ENCODE measurements around the gene SLC25A17.
"Not testable (repeated sequence)": the region's sequence is repeated elsewhere in the genome, so short reads cannot be mapped to it uniquely, and the experiment has no call there.

SLC25A17 gene

DNA sequence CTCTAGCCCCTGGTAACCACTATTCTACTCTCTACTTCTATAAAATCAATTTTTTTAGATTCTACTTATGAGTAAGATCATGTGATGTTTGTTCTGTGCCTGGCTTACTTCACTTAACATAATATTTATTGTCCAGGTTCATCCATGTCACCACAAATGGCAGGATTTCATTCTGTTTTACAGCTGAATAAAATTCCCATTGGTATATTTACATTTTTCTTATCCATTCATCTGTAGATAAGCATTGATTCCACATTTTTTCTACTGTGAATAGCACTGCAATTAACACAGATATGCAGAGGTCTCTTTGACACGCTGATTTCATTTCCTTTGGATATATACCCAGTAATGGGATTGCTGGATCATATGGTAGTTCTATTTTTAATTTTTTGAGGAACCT is 15.8 kb downstream of the SLC25A17 start:
- no peak for DNase-seq

DNA sequence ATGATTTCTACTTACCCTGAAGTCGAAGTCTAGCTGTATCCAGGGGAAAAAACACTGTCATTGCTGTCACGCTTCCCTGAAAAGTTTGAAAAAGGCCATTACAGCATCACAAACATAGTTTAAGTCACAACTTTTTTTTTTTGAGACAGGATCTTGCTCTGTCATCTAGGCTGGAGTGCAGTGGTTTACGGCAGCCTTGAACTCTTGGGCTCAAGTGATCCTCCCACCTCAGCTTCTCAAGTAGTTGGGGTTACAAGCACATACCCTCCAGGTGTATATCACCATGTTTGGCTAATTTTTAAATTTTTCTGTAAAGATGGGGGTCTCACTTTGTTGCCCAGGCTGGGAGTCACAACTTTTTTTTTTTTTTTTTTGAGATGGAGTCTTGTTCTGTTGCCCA is 20.1 kb downstream of the SLC25A17 start:
- TF ChIP-seq POLR2A (IDR thresholded peaks at IDR 0.05; ENCODE audit: low read length) (no peak), GATA1 (IDR thresholded peaks at IDR 0.05; ENCODE audit: low read depth, low read length) (no peak)
- DNase-seq: no peak

More for the DNA sequence above, 15.8 kb downstream of the SLC25A17 start:
- TF ChIP-seq GATA1 (IDR thresholded peaks at IDR 0.05; ENCODE audit: low read depth, low read length) (no peak), POLR2A (IDR thresholded peaks at IDR 0.05; ENCODE audit: low read length) (no peak)

DNA sequence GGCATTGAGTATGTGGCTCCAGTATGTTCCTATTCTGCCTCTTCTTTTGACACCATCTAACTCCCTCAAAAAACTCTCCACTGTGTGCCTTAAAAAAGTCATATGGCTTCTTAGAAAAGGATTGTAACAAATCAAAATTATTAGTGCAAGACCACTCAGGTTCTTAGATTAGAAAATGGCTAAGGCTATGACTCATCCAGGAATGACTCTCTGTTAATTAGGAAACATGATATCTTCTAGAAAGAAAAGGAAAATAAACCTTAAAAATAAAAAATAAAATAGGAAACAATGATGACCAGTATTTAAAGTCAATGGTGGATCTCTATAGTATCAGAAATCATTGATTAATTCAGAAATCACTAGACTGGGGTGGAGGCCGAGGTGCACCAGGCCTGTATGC is 21.7 kb downstream of the SLC25A17 start:
- DNase-seq: no peak
- TF ChIP-seq POLR2A (IDR thresholded peaks at IDR 0.05; ENCODE audit: low read length): no peak
- no peak for TF ChIP-seq GATA1 (IDR thresholded peaks at IDR 0.05; ENCODE audit: low read depth, low read length)

DNA sequence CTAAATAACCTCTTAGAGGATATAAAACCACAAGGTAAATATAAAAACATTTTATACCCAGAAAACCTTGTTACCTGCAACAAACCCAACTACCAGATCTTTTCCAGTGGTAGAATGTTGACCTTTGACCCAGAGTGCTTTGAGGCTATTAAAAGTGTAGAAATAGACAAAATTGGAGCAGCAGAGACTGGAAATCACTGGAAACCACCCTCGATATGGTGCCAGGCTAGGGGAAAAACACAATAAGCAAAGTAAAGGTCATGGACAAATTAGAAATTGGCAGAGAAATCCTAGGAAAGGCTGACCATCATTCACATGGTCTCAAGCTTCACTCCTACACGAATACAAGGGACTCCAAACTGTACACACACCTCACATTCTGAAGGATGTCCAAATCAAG is 26.7 kb downstream of the SLC25A17 start:
- no peak for TF ChIP-seq POLR2A (IDR thresholded peaks at IDR 0.05; ENCODE audit: low read length)
- no peak for TF ChIP-seq GATA1 (IDR thresholded peaks at IDR 0.05; ENCODE audit: low read depth, low read length)

DNA sequence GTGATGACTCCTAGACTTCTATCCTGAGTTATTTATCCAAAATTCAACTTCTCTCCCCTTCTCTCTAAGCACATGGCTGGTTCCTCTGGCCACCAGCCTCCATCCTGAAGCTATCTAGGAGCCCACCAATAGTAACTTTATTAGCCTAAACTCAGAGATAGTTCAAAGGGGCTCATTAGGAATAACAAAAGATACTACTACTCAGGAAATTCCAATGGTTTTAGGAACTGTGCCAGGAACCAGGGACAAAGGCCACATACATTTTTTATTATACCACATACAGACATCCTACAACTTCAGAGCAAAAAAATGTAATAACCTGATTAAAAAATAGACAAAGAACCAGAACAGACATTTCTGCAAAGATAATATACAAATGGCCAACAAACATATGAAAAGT is 27.9 kb downstream of the SLC25A17 start:
- no peak for DNase-seq
- TF ChIP-seq GATA1 (IDR thresholded peaks at IDR 0.05; ENCODE audit: low read depth, low read length) (no peak), POLR2A (IDR thresholded peaks at IDR 0.05; ENCODE audit: low read length) (no peak)

More for the DNA sequence above, 26.7 kb downstream of the SLC25A17 start:
- DNase-seq: no peak

DNA sequence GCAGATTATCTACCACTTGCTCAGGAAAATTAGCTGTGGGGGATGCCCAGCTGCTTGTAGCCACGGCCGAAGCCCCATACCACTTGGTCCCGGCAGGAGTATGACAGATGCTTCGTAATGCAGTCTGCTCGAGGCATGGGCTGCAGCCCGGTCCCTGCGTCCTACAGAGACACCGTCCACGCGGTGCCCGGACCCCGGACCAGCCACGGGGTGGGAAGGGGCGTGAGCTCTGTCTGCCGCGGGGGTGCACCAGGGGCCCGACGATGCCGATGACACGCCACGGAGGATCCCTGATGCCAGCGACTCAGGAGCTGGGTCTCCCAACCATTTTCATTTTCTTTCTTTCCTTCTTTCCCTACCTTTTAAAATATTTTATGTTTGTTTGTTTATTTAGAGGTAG is 30.0 kb downstream of the SLC25A17 start:
- no peak for DNase-seq
- TF ChIP-seq POLR2A (IDR thresholded peaks at IDR 0.05; ENCODE audit: low read length) (no peak), GATA1 (IDR thresholded peaks at IDR 0.05; ENCODE audit: low read depth, low read length) (no peak)

DNA sequence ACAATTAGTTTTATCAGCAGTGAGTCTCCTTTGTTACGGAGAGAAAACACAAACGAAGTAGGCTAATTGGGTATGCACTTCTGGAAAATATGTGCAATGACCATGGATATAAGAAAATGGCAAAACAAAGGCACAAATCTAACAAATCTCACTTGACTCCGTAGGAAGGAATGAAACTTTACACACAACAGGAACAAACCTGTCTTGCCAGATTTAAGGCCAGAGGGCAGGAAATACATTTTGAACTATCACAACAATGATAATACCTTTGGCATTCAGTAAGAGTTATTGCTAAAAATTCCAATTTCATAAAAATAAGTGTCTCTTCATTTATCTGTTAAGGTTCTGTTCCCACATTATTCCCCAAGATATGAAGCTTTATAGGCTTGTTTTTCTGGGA is 36.6 kb downstream of the SLC25A17 start:
- no peak for DNase-seq
- no peak for TF ChIP-seq POLR2A (IDR thresholded peaks at IDR 0.05; ENCODE audit: low read length)
- no peak for TF ChIP-seq GATA1 (IDR thresholded peaks at IDR 0.05; ENCODE audit: low read depth, low read length)

DNA sequence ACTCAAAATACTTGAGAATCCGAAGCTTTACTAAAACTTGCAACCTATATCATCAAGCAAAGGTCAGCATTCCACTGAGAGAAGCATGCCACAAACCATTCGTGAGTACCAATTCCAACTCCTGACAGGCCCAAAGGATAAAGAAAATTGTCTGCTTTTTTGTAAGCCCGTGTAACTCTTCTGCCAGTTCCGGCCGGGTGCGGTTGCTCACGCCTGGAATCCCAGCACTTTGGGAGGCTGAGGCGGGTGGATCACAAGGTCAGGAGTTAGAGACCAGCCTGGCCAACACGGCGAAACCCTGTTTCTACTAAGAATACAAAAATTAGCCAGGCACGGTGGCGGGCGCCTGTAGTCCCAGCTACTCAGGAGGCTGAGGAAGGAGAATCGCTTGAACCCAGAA is 37.4 kb downstream of the SLC25A17 start:
- DNase-seq: not testable (repeated sequence)

DNA sequence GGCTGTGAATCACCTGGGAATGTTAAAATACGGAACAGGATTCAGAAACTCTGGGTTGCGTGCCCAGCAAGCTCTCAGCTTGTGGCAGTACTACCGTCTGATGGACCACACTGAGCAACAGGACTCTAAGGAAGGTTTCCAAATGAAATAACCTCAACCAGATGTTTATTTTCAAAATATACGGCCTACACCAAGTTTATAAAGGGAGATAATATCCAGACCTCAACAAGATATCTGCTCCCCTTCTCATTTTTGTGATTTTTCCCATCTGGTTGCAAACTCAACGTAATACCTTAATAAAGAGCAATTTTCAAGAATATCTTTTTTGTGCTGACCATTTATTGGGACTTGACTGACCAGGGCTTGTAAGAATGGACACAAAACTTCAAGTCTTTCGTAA is 49.4 kb downstream of the SLC25A17 start:
- TF ChIP-seq GATA1 (IDR thresholded peaks at IDR 0.05; ENCODE audit: low read depth, low read length): no peak
- no peak for TF ChIP-seq POLR2A (IDR thresholded peaks at IDR 0.05; ENCODE audit: low read length)
- DNase-seq: no peak

DNA sequence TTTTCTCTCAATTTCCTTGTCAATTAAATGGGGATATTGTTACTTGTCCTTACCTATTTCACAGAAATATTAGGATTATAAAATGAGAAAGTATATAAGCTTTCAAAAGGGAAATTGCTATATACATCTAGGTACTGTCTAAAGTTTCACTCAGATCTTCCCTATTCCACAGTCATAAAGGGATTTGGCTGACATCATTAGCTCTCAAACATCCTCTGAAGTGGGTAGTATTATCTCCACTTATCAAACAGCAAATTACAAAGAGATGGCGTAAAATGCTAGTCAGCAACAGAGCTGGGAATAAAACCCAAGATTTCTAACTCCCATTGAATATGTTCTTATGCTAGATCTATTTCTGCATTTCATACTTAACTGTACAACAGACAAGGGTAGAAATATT is 50.9 kb downstream of the SLC25A17 start:
- DNase-seq: no peak
- TF ChIP-seq GATA1 (IDR thresholded peaks at IDR 0.05; ENCODE audit: low read depth, low read length): no peak
- TF ChIP-seq POLR2A (IDR thresholded peaks at IDR 0.05; ENCODE audit: low read length): no peak

DNA sequence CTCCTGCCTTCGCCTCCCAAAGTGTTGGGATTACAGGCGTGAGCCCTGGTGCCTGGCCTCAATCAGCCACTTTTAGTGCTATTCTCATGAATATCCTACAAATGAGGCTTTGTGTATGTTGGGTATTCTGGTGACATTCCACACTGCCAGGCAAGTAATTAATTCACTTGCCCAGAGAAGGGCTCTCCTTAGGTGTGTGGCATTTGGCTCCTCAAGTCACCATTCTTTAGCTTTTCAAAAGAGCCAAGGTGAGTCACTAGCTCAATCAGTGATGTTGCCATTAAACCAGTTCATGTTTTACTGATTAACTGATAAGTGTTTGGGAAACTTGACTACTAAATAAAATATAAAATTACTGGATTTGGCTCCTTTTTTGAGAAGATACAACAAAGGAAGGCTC is 52.2 kb downstream of the SLC25A17 start:
- no peak for TF ChIP-seq POLR2A (IDR thresholded peaks at IDR 0.05; ENCODE audit: low read length)
- no peak for TF ChIP-seq GATA1 (IDR thresholded peaks at IDR 0.05; ENCODE audit: low read depth, low read length)
- no peak for DNase-seq

DNA sequence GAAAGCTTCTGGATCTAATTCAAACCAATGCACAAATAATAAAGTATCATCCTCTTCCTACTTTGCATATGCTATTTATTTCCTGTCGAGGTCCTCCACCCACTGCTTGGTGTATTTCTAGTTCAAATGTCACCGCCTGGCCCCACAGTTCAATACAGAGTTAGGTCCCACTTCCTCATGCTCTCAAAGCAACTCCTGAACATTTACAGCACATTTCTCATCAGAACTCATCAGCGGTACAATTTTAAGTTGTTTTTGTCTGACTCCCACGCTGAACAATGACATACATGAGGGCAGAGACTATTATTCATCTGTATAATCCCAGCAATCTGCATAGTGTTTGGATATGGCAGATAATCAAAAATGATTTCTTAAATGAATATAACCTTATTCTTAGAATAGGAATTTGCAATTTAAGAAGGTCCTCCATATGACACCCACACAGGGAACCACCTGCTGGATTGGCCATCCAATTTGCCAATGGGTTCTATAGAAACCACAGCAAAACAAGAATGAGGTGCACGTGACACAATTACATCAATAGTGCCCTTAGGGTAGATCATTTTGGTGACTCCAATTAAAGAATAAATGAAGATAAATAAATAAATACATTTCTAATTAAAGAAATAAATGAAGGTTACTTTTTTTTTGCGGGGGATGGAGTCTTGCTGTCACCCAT is 54.2 kb downstream of the SLC25A17 start:
- no peak for DNase-seq

DNA sequence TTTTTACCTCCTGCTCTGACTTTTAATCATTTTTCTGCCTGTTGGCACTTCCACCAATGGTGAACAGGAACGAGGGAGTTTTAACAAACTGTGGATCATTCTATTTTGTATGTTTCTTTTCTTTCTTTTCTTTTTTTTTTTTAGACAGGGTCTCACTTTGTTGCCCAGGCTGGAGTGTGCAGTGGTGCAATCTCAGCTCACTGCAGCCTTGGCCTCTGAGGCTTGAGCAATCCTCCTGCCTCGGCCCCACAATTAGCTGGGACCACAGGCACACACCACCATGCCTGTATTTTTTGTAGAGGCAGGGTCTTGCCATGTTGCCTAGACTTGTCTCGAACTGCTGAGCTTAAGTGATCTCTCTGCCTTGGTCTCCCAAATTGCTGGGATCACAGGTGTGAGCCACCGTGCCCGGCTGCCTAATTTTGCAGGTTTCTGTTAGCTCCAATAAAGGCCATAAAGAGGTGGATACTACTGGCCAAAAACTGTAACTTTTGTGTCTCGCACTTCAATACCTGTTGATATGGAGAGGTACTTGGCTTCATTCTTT is 59.8 kb downstream of the SLC25A17 start:
- TF ChIP-seq GATA1 (IDR thresholded peaks at IDR 0.05; ENCODE audit: low read depth, low read length): no peak
- no peak for TF ChIP-seq POLR2A (IDR thresholded peaks at IDR 0.05; ENCODE audit: low read length)
- DNase-seq: no peak

More for the DNA sequence above, 54.2 kb downstream of the SLC25A17 start:
- no peak for TF ChIP-seq POLR2A (IDR thresholded peaks at IDR 0.05; ENCODE audit: low read length)
- no peak for TF ChIP-seq GATA1 (IDR thresholded peaks at IDR 0.05; ENCODE audit: low read depth, low read length)

DNA sequence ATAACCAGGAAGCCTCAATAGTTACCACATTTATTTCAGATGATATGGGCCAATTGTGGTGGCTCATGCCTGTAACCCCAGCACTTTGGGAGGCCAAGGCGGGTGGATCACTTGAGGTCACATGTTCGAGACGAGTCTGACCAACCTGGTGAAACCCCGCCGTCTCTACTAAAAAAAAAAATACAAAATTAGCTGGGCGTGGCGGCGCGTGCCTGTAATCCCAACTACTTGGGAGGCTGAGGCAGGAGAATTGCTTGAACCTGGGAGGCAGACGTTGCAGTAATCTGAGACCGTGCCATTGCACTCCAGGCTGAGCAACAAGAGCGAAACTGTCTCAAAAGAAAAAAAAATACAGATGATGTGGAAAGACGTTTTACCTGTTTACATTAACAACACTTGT is 60.3 kb downstream of the SLC25A17 start:
- DNase-seq: not testable (repeated sequence)

DNA sequence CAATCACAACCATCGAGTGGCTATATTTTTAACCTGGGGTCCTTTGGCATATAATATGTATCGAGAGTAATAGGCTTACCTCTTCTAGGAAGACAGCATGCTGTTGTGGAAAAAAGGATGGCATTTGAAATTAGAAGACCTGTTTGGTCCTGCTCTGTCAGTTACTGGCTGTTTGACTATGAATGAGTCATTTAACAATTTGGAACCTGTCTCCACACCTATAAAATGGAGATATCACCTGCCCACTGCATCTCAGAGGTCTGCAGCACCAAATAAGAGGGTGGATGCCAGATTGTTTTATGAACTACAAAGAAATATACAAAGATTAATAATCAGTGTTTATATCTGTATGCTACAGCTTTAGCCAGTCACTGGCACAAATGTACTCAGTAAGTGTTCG is 60.8 kb downstream of the SLC25A17 start:
- TF ChIP-seq GATA1 (IDR thresholded peaks at IDR 0.05; ENCODE audit: low read depth, low read length) (no peak), POLR2A (IDR thresholded peaks at IDR 0.05; ENCODE audit: low read length) (no peak)
- no peak for DNase-seq

DNA sequence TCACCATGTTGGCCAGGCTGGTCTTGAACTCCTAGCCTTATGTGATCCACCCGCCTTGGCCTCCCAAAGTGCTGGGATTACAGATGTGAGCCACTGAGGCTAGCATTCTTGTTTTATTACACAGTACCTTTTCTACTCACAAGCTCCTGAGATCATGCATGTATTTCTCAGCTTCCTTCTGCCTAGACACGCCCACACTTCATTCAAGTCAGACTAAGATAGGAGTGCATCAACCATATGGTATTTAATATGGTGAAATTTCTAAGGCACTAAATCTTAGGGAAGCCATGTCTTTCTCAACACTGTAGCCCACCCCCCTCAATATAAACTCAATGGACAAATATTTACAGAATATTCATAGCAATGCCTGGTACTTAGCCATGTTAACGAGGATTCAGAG is 62.1 kb downstream of the SLC25A17 start:
- TF ChIP-seq GATA1 (IDR thresholded peaks at IDR 0.05; ENCODE audit: low read depth, low read length) (no peak), POLR2A (IDR thresholded peaks at IDR 0.05; ENCODE audit: low read length) (no peak)
- no peak for DNase-seq
